ENCODE data around the gene ATG4C.

GRCh38 chr1:62799688-62800087 lies 15.8 kb downstream of the ATG4C start:
- TF ChIP-seq EZH2 (IDR thresholded peaks at IDR 0.05) (no peak), FOXP2 (optimal IDR thresholded peaks at IDR 0.05; ENCODE audit: control extremely low read depth, extremely low read length, insufficient read depth) (no peak), POLR2AphosphoS5 (IDR thresholded peaks at IDR 0.05; ENCODE audit: borderline replicate concordance, low read depth, low read length) (no peak)

Measured in SK-N-MC (cell line).